ENCODE data around the gene TMEM191C.
"Not testable (repeated sequence)": the region's sequence is repeated elsewhere in the genome, so short reads cannot be mapped to it uniquely, and the experiment has no call there.

DNA sequence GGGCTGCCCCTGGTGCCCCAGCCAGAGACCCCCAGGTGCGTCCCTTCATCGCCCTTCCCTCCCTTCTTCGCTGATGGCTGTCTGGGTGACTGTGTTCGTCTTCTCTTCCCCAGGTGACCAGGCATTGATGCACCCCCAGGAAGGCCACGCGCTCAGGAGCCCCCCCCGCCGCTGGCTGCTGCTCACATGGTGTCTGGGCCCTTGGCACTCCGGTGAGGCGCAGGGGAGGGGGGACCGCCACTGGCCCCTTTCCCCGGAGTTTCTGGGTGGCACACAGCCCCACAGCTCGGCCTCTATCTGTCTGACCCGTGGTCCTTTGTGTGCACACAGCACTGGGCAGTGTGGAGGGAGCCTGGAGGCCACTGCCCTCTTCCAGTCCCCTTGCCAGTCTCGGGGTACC, 24.5 kb upstream of the TMEM191C start:
- not testable (repeated sequence) for TF ChIP-seq EP300 (IDR thresholded peaks at IDR 0.05; ENCODE audit: low read depth); POLR2AphosphoS5 (IDR thresholded peaks at IDR 0.05); POLR2A (IDR thresholded peaks at IDR 0.05)
